Coronary artery (tissue), 2 donors: Measurements from ENCODE around the gene CADPS2.

Experiments used
- DNase-seq: peaks from one replicate; pipeline ENCODE4 v3.0.0-alpha.2; 2017; ENCODE audit warnings: low spot score
- H3K27ac ChIP-seq, 2 donors: fragments of 200-600 bp; sonication (generic); one replicate each; pipeline ENCODE4 v1.5.1; 2016 to 2019
- H3K4me3 ChIP-seq: fragments of 200-600 bp; sonication (generic); 2 replicates; pipeline ENCODE4 v1.5.1; 2016; ENCODE audit warnings: mild to moderate bottlenecking, moderate library complexity
- CTCF ChIP-seq: fragments of 200-600 bp; sonication (generic); IDR thresholded peaks from one replicate; pipeline ENCODE4 v1.5.1; 2019; ENCODE audit warnings: antibody characterized with exemption

CADPS2 gene

GRCh38 chr7:122407195-122407594 lies 479.1 kb downstream of the CADPS2 start:
- no peak for DNase-seq
- no peak overlapping the region for H3K27ac ChIP-seq
- no peak for TF ChIP-seq CTCF
- no peak overlapping the region for H3K4me3 ChIP-seq

GRCh38 chr7:122403113-122403512 lies 483.1 kb downstream of the CADPS2 start:
- Histone ChIP-seq H3K4me3 (no peak overlapping the region), H3K27ac (no peak overlapping the region)
- DNase-seq, result no peak
- TF ChIP-seq CTCF, result no peak

- Histone ChIP-seq H3K4me3 (no peak overlapping the region), H3K27ac (no peak overlapping the region)
- no peak for DNase-seq
- TF ChIP-seq CTCF, result no peak
Observed at GRCh38 chr7:122402235-122402634, 484.0 kb downstream of the CADPS2 start.

GRCh38 chr7:122397381-122397780 lies 488.9 kb downstream of the CADPS2 start:
- Histone ChIP-seq H3K4me3 (no peak overlapping the region), H3K27ac (no peak overlapping the region)
- no peak for TF ChIP-seq CTCF
- DNase-seq, result no peak

- DNase-seq, result no peak
- Histone ChIP-seq H3K27ac (no peak overlapping the region), H3K4me3 (no peak overlapping the region)
- TF ChIP-seq CTCF, result no peak
Observed at GRCh38 chr7:122394512-122394911, 491.7 kb downstream of the CADPS2 start.

GRCh38 chr7:122384528-122384927 lies 501.7 kb downstream of the CADPS2 start:
- no peak overlapping the region for H3K27ac ChIP-seq
- H3K4me3 ChIP-seq, result no peak overlapping the region
- no peak for DNase-seq
- TF ChIP-seq CTCF, result no peak

GRCh38 chr7:122383934-122384333 lies 502.3 kb downstream of the CADPS2 start:
- Histone ChIP-seq H3K27ac (no peak overlapping the region), H3K4me3 (no peak overlapping the region)
- TF ChIP-seq CTCF, result no peak
- no peak for DNase-seq
